Panc1 (cell line): Measurements from ENCODE around the gene XKR7. TPM values are rescaled to one million over a fixed set of nuclear protein-coding genes. Genes with fewer than 3 reads are reported as not detected.
A peak's percentile ranks its signal among the peaks of the same experiment; 100 is the strongest.

Source experiments
- ATAC-seq: fragments of 200-7000 bp; cut with Tn5 transposase; 2 replicates; pipeline ENCODE4 v1.9.1; 2020; ENCODE audit warnings: mild to moderate bottlenecking, moderate library complexity
- BruUV-seq: library from RNA; stranded (reverse); fragments of 400-500 nt; replicated peaks from 2 replicates; lab custom pipeline; 2021; lab: Mats Ljungman, UMichigan
- CTCF ChIA-PET: fragments of 300-600 bp; sonication (Branson Sonifier 250); formaldehyde crosslinking; loops from one replicate; lab custom pipeline; 2022; ENCODE audit warnings: antibody characterized with exemption; lab: Charles Lee
- POLR2A ChIA-PET: fragments of 300-600 bp; sonication (Branson Sonifier 250); formaldehyde crosslinking; loops from one replicate; lab custom pipeline; 2022; ENCODE audit warnings: antibody characterized with exemption; lab: Charles Lee
- DNase-seq: peaks from one replicate; pipeline ENCODE4 v3.0.0-alpha.2; 2010; ENCODE audit warnings: low read depth, low spot score
- H3K27ac ChIP-seq: 2 replicates; pipeline ENCODE4 v1.5.1; 2011; ENCODE audit warnings: mild to moderate bottlenecking, low read length, inconsistent platforms
- H3K27me3 ChIP-seq: fragments of 200-500 bp; sonication (Bioruptor generic); 2 replicates; pipeline ENCODE4 v1.6.0; 2014; ENCODE audit warnings: low read length, inconsistent platforms; ENCODE audit not compliant: control insufficient read depth, insufficient read depth
- H3K36me3 ChIP-seq: fragments of 200-500 bp; sonication (Bioruptor generic); 2 replicates; pipeline ENCODE4 v1.5.1; 2014; ENCODE audit warnings: inconsistent platforms, mild to moderate bottlenecking, low read length, moderate library complexity; ENCODE audit not compliant: control insufficient read depth, insufficient read depth
- H3K4me1 ChIP-seq: 2 replicates; pipeline ENCODE4 v1.5.1; 2011; ENCODE audit warnings: inconsistent platforms, mild to moderate bottlenecking, low read length, moderate library complexity; ENCODE audit not compliant: control insufficient read depth, insufficient read depth
- H3K4me3 ChIP-seq, 2 experiments: 2 replicates each; pipeline ENCODE4 v1.5.1; 2011 to 2012; ENCODE audit warnings: low read depth in 2 of 2, low read length in 2 of 2, mild to moderate bottlenecking in 2 of 2, inconsistent platforms in 1 of 2, moderate library complexity in 1 of 2
- H3K9me3 ChIP-seq: fragments of 200-500 bp; sonication (Bioruptor generic); 2 replicates; pipeline ENCODE4 v1.5.1; 2014; ENCODE audit warnings: low read depth, mild to moderate bottlenecking, inconsistent platforms, low read length, moderate library complexity; ENCODE audit not compliant: control insufficient read depth, insufficient read depth
- POLR2AphosphoS5 ChIP-seq: IDR thresholded peaks from 2 replicates; pipeline ENCODE4 v1.6.1; 2012; ENCODE audit warnings: mild to moderate bottlenecking, low read depth, low read length, moderate library complexity
- SIN3A ChIP-seq: IDR thresholded peaks from 2 replicates; pipeline ENCODE4 v1.6.1; 2012; ENCODE audit warnings: low read depth, mild to moderate bottlenecking, low read length, moderate library complexity, borderline replicate concordance; ENCODE audit not compliant: insufficient read depth
- TCF7L2 ChIP-seq: IDR thresholded peaks from 2 replicates; pipeline ENCODE4 v1.6.1; 2011; ENCODE audit warnings: mild to moderate bottlenecking, low read depth, low read length, inconsistent platforms
- in situ Hi-C: cut with HindIII; loops from 2 replicates; pipeline ENCODE4 v1.10.0; 2016; ENCODE audit warnings: low sequenced_read_pairs, low pct_unique_long_range_greater_than_20kb
- intact Hi-C: fragments of 100-400 bp; cut with micrococcal nuclease; formaldehyde crosslinking; loops from one replicate; pipeline ENCODE4 v1.10.0; 2022; ENCODE audit not compliant: unreplicated experiment
- total RNA-seq: library from RNA; stranded (reverse); gene quantifications from one replicate; pipeline ENCODE4 v1.2.1, GENCODE V29; 2021; ENCODE audit not compliant: unreplicated experiment
- TF ChIP-seq, protein P1 (sequence below), 2 experiments: IDR thresholded peaks; 2 replicates each; pipeline ENCODE4 v1.6.1; 2011 to 2012; ENCODE audit warnings: low read depth in 2 of 2, control low read depth in 1 of 2, low read length in 1 of 2, mild to moderate bottlenecking in 1 of 2, moderate library complexity in 1 of 2; ENCODE audit not compliant: insufficient read depth in 1 of 2
- TF ChIP-seq, protein P2 (sequence below): fragments of 450-650 bp; IDR thresholded peaks from 2 replicates; pipeline ENCODE4 v1.5.1; 2017; ENCODE audit warnings: mild to moderate bottlenecking

XKR7 gene
- total RNA-seq, 1 experiment from 2014 or later, result 6.2 TPM

DNA sequence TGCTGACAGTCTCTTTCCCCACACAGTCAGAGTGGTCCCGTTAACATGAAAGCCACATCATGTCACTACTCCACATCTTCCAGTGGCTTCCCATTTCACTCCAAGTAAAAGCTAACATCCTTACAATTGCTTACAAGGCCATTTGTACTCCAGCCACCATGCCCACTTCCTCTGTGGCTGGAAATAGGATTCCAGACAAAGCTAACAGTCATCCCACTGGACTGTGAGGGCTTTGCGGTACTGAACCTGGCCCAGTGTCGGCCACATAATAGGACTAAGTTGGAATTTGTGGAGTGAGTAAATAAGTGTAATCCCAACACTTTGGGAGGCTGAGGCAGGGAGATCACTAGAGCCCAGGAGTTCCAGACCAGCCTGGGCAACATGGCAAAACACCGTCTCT, 53.1 kb downstream of the XKR7 start:
- intact Hi-C loops (no loop called here), in situ Hi-C loops (no loop called here)
- H3K9me3 ChIP-seq, result no peaks in the 10 kb centered on the region
- TF ChIP-seq, protein P1, sequence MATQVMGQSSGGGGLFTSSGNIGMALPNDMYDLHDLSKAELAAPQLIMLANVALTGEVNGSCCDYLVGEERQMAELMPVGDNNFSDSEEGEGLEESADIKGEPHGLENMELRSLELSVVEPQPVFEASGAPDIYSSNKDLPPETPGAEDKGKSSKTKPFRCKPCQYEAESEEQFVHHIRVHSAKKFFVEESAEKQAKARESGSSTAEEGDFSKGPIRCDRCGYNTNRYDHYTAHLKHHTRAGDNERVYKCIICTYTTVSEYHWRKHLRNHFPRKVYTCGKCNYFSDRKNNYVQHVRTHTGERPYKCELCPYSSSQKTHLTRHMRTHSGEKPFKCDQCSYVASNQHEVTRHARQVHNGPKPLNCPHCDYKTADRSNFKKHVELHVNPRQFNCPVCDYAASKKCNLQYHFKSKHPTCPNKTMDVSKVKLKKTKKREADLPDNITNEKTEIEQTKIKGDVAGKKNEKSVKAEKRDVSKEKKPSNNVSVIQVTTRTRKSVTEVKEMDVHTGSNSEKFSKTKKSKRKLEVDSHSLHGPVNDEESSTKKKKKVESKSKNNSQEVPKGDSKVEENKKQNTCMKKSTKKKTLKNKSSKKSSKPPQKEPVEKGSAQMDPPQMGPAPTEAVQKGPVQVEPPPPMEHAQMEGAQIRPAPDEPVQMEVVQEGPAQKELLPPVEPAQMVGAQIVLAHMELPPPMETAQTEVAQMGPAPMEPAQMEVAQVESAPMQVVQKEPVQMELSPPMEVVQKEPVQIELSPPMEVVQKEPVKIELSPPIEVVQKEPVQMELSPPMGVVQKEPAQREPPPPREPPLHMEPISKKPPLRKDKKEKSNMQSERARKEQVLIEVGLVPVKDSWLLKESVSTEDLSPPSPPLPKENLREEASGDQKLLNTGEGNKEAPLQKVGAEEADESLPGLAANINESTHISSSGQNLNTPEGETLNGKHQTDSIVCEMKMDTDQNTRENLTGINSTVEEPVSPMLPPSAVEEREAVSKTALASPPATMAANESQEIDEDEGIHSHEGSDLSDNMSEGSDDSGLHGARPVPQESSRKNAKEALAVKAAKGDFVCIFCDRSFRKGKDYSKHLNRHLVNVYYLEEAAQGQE (IDR thresholded peaks at IDR 0.05; ENCODE audit: insufficient read depth in 1 of 2, low read depth in 2 of 2, low read length in 1 of 2), result no peak
- TF ChIP-seq POLR2AphosphoS5, result no peak
- no peak for TF ChIP-seq SIN3A
- no peak for TF ChIP-seq TCF7L2
- TF ChIP-seq, protein P2, sequence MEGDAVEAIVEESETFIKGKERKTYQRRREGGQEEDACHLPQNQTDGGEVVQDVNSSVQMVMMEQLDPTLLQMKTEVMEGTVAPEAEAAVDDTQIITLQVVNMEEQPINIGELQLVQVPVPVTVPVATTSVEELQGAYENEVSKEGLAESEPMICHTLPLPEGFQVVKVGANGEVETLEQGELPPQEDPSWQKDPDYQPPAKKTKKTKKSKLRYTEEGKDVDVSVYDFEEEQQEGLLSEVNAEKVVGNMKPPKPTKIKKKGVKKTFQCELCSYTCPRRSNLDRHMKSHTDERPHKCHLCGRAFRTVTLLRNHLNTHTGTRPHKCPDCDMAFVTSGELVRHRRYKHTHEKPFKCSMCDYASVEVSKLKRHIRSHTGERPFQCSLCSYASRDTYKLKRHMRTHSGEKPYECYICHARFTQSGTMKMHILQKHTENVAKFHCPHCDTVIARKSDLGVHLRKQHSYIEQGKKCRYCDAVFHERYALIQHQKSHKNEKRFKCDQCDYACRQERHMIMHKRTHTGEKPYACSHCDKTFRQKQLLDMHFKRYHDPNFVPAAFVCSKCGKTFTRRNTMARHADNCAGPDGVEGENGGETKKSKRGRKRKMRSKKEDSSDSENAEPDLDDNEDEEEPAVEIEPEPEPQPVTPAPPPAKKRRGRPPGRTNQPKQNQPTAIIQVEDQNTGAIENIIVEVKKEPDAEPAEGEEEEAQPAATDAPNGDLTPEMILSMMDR, result no peak
- DNase-seq, result no peak
- H3K27me3 ChIP-seq, result peaks cover 11% of the 10 kb centered on the region; the same call in 1 of the 2 replicates
- H3K36me3 ChIP-seq, result no peaks in the 10 kb centered on the region
- CTCF ChIA-PET, result no interaction called here
- peak overlapping the region; percentile 40; the same call in 1 of the 2 replicates for H3K27ac ChIP-seq
- no peak overlapping the region for H3K4me3 ChIP-seq
- no peak for ATAC-seq
- POLR2A ChIA-PET, result interaction anchor here (0.9 kb wide), 1 partner anchor 89 kb away, joined by 3 read pairs; no protein-coding TSS in a partner anchor
- BruUV-seq, result no TSS peak
- peaks cover 19% of the 10 kb centered on the region for H3K4me1 ChIP-seq

DNA sequence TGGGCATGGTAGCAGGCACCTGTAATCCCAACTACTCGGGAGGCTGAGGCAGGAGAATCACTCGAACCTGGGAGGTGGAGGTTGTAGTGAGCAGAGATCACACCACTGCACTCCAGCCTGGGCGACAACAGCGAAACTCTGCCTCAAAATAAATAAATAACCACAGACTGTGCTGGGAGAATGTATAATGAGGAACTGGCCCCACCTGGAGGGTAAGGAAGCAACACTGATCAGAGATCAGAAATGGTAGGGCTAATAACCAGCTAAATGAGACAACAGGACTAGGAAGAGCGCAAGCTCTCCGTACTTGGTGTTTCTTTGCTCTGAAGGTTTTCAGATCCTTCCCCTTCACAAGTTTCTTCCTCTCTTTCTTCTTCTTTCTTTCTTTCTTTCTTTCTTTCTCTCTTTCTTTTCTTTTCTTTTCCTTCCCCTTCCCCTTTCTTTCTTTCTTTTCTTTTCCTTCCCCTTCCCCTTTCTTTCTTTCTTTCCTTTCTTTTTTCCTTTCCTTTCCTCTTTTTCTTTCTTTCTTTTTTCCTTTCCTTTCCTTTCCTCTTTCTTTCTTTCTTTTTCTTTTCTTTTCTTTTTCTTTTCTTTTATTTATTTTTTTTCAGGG, 56.8 kb downstream of the XKR7 start:
- intact Hi-C loops (no loop called here), in situ Hi-C loops (no loop called here)
- Histone ChIP-seq H3K9me3 (no peaks in the 10 kb centered on the region), H3K27me3 (peaks cover 6% of the 10 kb centered on the region; the same call in 1 of the 2 replicates), H3K4me3 (no peak overlapping the region), H3K27ac (no peak overlapping the region), H3K4me1 (peaks cover 15% of the 10 kb centered on the region), H3K36me3 (no peaks in the 10 kb centered on the region)
- CTCF ChIA-PET, result interaction anchor here (0.7 to 1.0 kb wide), 2 partner anchors 34 to 172 kb away, joined by 3 to 8 read pairs; no protein-coding TSS in a partner anchor
- no TSS peak for BruUV-seq
- DNase-seq, result no peak
- POLR2A ChIA-PET, result interaction anchor here (0.7 kb wide), 1 partner anchor 215 kb away, joined by 3 read pairs; no protein-coding TSS in a partner anchor
- TF ChIP-seq TCF7L2 (no peak), POLR2AphosphoS5 (no peak), SIN3A (no peak)
- TF ChIP-seq, protein P1 (IDR thresholded peaks at IDR 0.05; ENCODE audit: insufficient read depth in 1 of 2, low read depth in 2 of 2, low read length in 1 of 2), result no peak
- TF ChIP-seq, protein P2, result no peak
- peak; percentile 40; the same call in 1 of the 2 replicates for ATAC-seq
